Small intestine (tissue), 16 donors: ENCODE results near the gene CCR3. TPM values are rescaled to one million over a fixed set of nuclear protein-coding genes. Genes with fewer than 3 reads are reported as not detected.

Source experiments
- DNase-seq, 2 donors: peaks; one replicate each; pipeline versions ENCODE4 v3.0.0 to v3.0.0-alpha.2; 2013
- FAIRE-seq: peaks from 2 replicates; lab custom pipeline; 2012; peaks lifted over from hg19 to GRCh38; lab: Jason Lieb, UNC
- H3K27ac ChIP-seq, 3 donors: one replicate each; pipeline ENCODE4 v1.5.1; 2013; ENCODE audit warnings: low read length in 2 of 3, mild to moderate bottlenecking in 2 of 3, control low read depth in 1 of 3, inconsistent platforms in 1 of 3, low read depth in 1 of 3, moderate library complexity in 1 of 3
- H3K27me3 ChIP-seq, 3 donors: one replicate each; pipeline ENCODE4 v1.6.1; 2013; ENCODE audit warnings: low read length in 3 of 3, inconsistent platforms in 1 of 3; ENCODE audit not compliant: control insufficient read depth in 3 of 3, insufficient read depth in 3 of 3
- H3K36me3 ChIP-seq, 3 donors: one replicate each; pipeline ENCODE4 v1.6.1; 2013; ENCODE audit warnings: low read length in 3 of 3, inconsistent platforms in 1 of 3, low read depth in 1 of 3, mild to moderate bottlenecking in 1 of 3, moderate library complexity in 1 of 3; ENCODE audit not compliant: control insufficient read depth in 3 of 3, insufficient read depth in 2 of 3
- H3K4me1 ChIP-seq, 3 donors: one replicate each; pipeline ENCODE4 v1.6.1; 2013; ENCODE audit warnings: low read length in 2 of 3, inconsistent platforms in 1 of 3, low read depth in 1 of 3, mild to moderate bottlenecking in 1 of 3, moderate library complexity in 1 of 3; ENCODE audit not compliant: control insufficient read depth in 3 of 3, insufficient read depth in 2 of 3
- H3K4me3 ChIP-seq, 3 donors: one replicate each; pipeline ENCODE4 v1.5.1; 2013; ENCODE audit warnings: low read length in 3 of 3, control low read depth in 1 of 3, inconsistent platforms in 1 of 3, low read depth in 1 of 3, mild to moderate bottlenecking in 1 of 3, moderate library complexity in 1 of 3
- H3K9me3 ChIP-seq, 2 donors: one replicate each; pipeline ENCODE4 v1.6.1; 2013; ENCODE audit warnings: low read depth in 1 of 2, low read length in 1 of 2; ENCODE audit not compliant: control insufficient read depth in 2 of 2, insufficient read depth in 1 of 2
- WGBS, 3 donors: extraction: QIAGEN DNeasy Blood & Tissue Kit; methylation state at CpG; one replicate each; pipeline ENCODE4 v1.1.7; 2013; 5-methylcytosine and 5-hydroxymethylcytosine counted together
- long read RNA-seq, 10 donors: transcript quantifications; one replicate each; lab custom pipeline, GENCODE V29; 2026
- polyA plus RNA-seq, 4 donors: library from polyadenylated mRNA; stranded (reverse) in 3 of 4; unstranded in 1 of 4; fragments of 200-250 nt in 3 of 4; fragments of 120-200 nt in 1 of 4; gene quantifications; one replicate each; pipeline versions ENCODE4 v1.2.1 to v1.2.3, GENCODE V29; 2013
- donor health status: healthy with polysubstance abuse.
- donor health status: control.
- donor health status: control.
- donor health status: Bipolar disorder and iron deficiency.
- donor health status: healthy.

The CCR3 gene
- under 1 TPM in 1 of 4 donors, not detected in 3; 0.22 TPM for polyA plus RNA-seq
- long read RNA-seq, donor 1, result 0 reads
- long read RNA-seq, donor 2, result 0 reads
- long read RNA-seq, donor 3, result 0 reads
- long read RNA-seq, donor 4, result 0 reads
- long read RNA-seq, donor 5, result 0 reads
- long read RNA-seq, donor 6, result 0 reads
- long read RNA-seq, donor 7, result 0 reads
- long read RNA-seq, donor 8, result 0 reads
- long read RNA-seq, donor 9, result 0 reads
- long read RNA-seq, donor 10, result 0 reads

- no peaks in the 10 kb centered on the region for H3K9me3 ChIP-seq
- H3K27ac ChIP-seq, result no peak within 1 kb of the TSS
- no peaks in the 10 kb centered on the region for H3K27me3 ChIP-seq
- FAIRE-seq (no peak), DNase-seq (no peak)
- no peaks in the 10 kb centered on the region for H3K4me1 ChIP-seq
- H3K4me3 ChIP-seq, result no peak within 1 kb of the TSS
- H3K36me3 ChIP-seq, result no peaks in the 10 kb centered on the region
- WGBS, 3 donors, result 73 to 79% (median 74%) methylated on average over 4 of the region's 4 CpGs
These were observed at the start of gene CCR3 for GRCh38 chr3:46242120-46242519. Gene CCR3, plus strand, starts transcription at chr3:46242460. Its CDS starts 22,699 bp downstream, at chr3:46265159.

GRCh38 chr3:46192939-46193338 lies 49.3 kb upstream of the CCR3 start:
- DNase-seq, result no peak
- 80 to 90% (median 86%) methylated on average over 5 of the region's 5 CpGs for WGBS, 3 donors
- no peak for FAIRE-seq

GRCh38 chr3:46193436-46193835 lies 48.8 kb upstream of the CCR3 start:
- WGBS, 3 donors, result 75 to 81% (median 76%) methylated on average over 1 of the region's 1 CpG
- Histone ChIP-seq H3K4me3 (no peak overlapping the region), H3K9me3 (peaks cover 0 to 12% of the 10 kb centered on the region in 2 donors), H3K36me3 (no peaks in the 10 kb centered on the region), H3K4me1 (no peaks in the 10 kb centered on the region), H3K27ac (no peak overlapping the region), H3K27me3 (peaks cover 0 to under 1% (median 0%) of the 10 kb centered on the region in 3 donors)
- FAIRE-seq (no peak), DNase-seq (no peak)

More at GRCh38 chr3:46192939-46193338, 49.3 kb upstream of the CCR3 start:
- peaks cover 0 to 12% of the 10 kb centered on the region in 2 donors for H3K9me3 ChIP-seq
- H3K27me3 ChIP-seq, result no peaks in the 10 kb centered on the region
- no peaks in the 10 kb centered on the region for H3K4me1 ChIP-seq
- no peaks in the 10 kb centered on the region for H3K36me3 ChIP-seq
- no peak overlapping the region for H3K4me3 ChIP-seq
- H3K27ac ChIP-seq, result no peak overlapping the region

GRCh38 chr3:46194868-46195553 lies 47.2 kb upstream of the CCR3 start:
- no peaks in the 10 kb centered on the region for H3K36me3 ChIP-seq
- no peak overlapping the region for H3K27ac ChIP-seq
- H3K4me3 ChIP-seq, result no peak overlapping the region
- 81 to 92% (median 87%) methylated on average over 4 of the region's 4 CpGs for WGBS, 3 donors
- FAIRE-seq (no peak), DNase-seq (no peak)
- peaks cover 0 to 2% (median 0%) of the 10 kb centered on the region in 3 donors for H3K27me3 ChIP-seq
- no peaks in the 10 kb centered on the region for H3K4me1 ChIP-seq
- H3K9me3 ChIP-seq, result peaks cover 0 to 12% of the 10 kb centered on the region in 2 donors

GRCh38 chr3:46196261-46196957 lies 45.9 kb upstream of the CCR3 start:
- no peak overlapping the region for H3K4me3 ChIP-seq
- peaks cover 0 to 3% (median 2%) of the 10 kb centered on the region in 3 donors for H3K27me3 ChIP-seq
- H3K9me3 ChIP-seq, result peaks cover 0 to 12% of the 10 kb centered on the region in 2 donors
- H3K27ac ChIP-seq, result no peak overlapping the region
- no peak for FAIRE-seq
- 81 to 90% (median 87%) methylated on average over 7 of the region's 7 CpGs for WGBS, 3 donors
- H3K4me1 ChIP-seq, result no peaks in the 10 kb centered on the region
- no peaks in the 10 kb centered on the region for H3K36me3 ChIP-seq
- DNase-seq, result no peak

- Histone ChIP-seq H3K27ac (no peak overlapping the region), H3K4me3 (no peak overlapping the region), H3K36me3 (no peaks in the 10 kb centered on the region), H3K27me3 (peaks cover 0 to 3% (median 2%) of the 10 kb centered on the region in 3 donors), H3K9me3 (no peaks in the 10 kb centered on the region), H3K4me1 (no peaks in the 10 kb centered on the region)
- 59 to 78% (median 77%) methylated on average over 5 of the region's 5 CpGs for WGBS, 3 donors
- no peak for FAIRE-seq
- no peak for DNase-seq
These were observed 42.0 kb upstream of the CCR3 start for GRCh38 chr3:46200211-46200610.

GRCh38 chr3:46200790-46201189 lies 41.5 kb upstream of the CCR3 start:
- no peaks in the 10 kb centered on the region for H3K4me1 ChIP-seq
- no peaks in the 10 kb centered on the region for H3K36me3 ChIP-seq
- H3K27ac ChIP-seq, result no peak overlapping the region
- no peaks in the 10 kb centered on the region for H3K9me3 ChIP-seq
- H3K27me3 ChIP-seq, result peaks cover 0 to 3% (median 2%) of the 10 kb centered on the region in 3 donors
- no peak overlapping the region for H3K4me3 ChIP-seq
- no peak for FAIRE-seq
- 50 to 73% (median 62%) methylated on average over 1 of the region's 1 CpG for WGBS, 3 donors
- no peak for DNase-seq

GRCh38 chr3:46202535-46202934 lies 39.7 kb upstream of the CCR3 start:
- Histone ChIP-seq H3K36me3 (no peaks in the 10 kb centered on the region), H3K27ac (no peak overlapping the region), H3K4me1 (no peaks in the 10 kb centered on the region), H3K9me3 (no peaks in the 10 kb centered on the region), H3K27me3 (peaks cover 0 to 3% (median 2%) of the 10 kb centered on the region in 3 donors), H3K4me3 (no peak overlapping the region)
- no peak for FAIRE-seq
- DNase-seq, result no peak
- WGBS, 3 donors, result 79 to 95% (median 87%) methylated on average over 4 of the region's 4 CpGs
